HG03558 (cell line): ENCODE measurements around the gene RNASE9.
"Not testable (repeated sequence)": the region's sequence is repeated elsewhere in the genome, so short reads cannot be mapped to it uniquely, and the experiment has no call there.

Experiments
- ATAC-seq: cut with Tn5 transposase; IDR thresholded peaks from one replicate; pipeline ENCODE4 v1.9.1; 2021; ENCODE audit warnings: moderate number of reproducible peaks; ENCODE audit not compliant: unreplicated experiment; ENCODE audit errors: extremely low read depth

RNASE9 gene

GRCh38 chr14:20560961-20561360 lies at the start of gene RNASE9:
Gene RNASE9 (minus strand): TSS chr14:20561047.
- ATAC-seq: no peak

- ATAC-seq: no peak
These were observed 49.3 kb upstream of the RNASE9 start for GRCh38 chr14:20610002-20610765.

- ATAC-seq: no peak
These were observed 48.6 kb upstream of the RNASE9 start for GRCh38 chr14:20609215-20610001.

GRCh38 chr14:20608383-20609110 lies 47.7 kb upstream of the RNASE9 start:
- ATAC-seq: no peak

- no peak for ATAC-seq
These were observed 46.8 kb upstream of the RNASE9 start for GRCh38 chr14:20607617-20608016.

- ATAC-seq: no peak
These were observed 46.0 kb upstream of the RNASE9 start for GRCh38 chr14:20606902-20607242.

GRCh38 chr14:20606190-20606901 lies 45.5 kb upstream of the RNASE9 start:
- ATAC-seq: no peak

- no peak for ATAC-seq
These were observed 43.2 kb upstream of the RNASE9 start for GRCh38 chr14:20603813-20604690.

- ATAC-seq: no peak
These were observed 41.7 kb upstream of the RNASE9 start for GRCh38 chr14:20602583-20602982.

GRCh38 chr14:20601522-20601921 lies 40.7 kb upstream of the RNASE9 start:
- ATAC-seq: no peak

GRCh38 chr14:20597108-20597507 lies 36.3 kb upstream of the RNASE9 start:
- no peak for ATAC-seq

GRCh38 chr14:20595726-20596125 lies 34.9 kb upstream of the RNASE9 start:
- not testable (repeated sequence) for ATAC-seq

GRCh38 chr14:20592574-20592973 lies 31.7 kb upstream of the RNASE9 start:
- no peak for ATAC-seq

- no peak for ATAC-seq
These were observed 30.4 kb upstream of the RNASE9 start, which contains the start of gene RNASE12 for GRCh38 chr14:20591235-20591634. Gene RNASE12 (minus strand): TSS chr14:20591376. CDS start chr14:20590723, 653 bp downstream.

- ATAC-seq: no peak
These were observed 26.8 kb upstream of the RNASE9 start, which contains the start of gene RNASE11 for GRCh38 chr14:20587489-20588154. Gene RNASE11 (minus strand): TSS chr14:20588001.

GRCh38 chr14:20583908-20584307 lies 23.1 kb upstream of the RNASE9 start:
- no peak for ATAC-seq

- no peak for ATAC-seq
These were observed 22.3 kb upstream of the RNASE9 start for GRCh38 chr14:20583142-20583541.

GRCh38 chr14:20580242-20580641 lies 19.4 kb upstream of the RNASE9 start:
- ATAC-seq: no peak
